Naive thymus-derived CD4-positive, alpha-beta T cell (primary cell): ENCODE measurements around the gene RAB26. TPM values are rescaled to one million over a fixed set of nuclear protein-coding genes. Genes with fewer than 3 reads are reported as not detected.
A peak's percentile ranks its signal among the peaks of the same experiment; 100 is the strongest.
"Not testable (repeated sequence)": the region's sequence is repeated elsewhere in the genome, so short reads cannot be mapped to it uniquely, and the experiment has no call there.

Experiments used
- ATAC-seq: fragments of 150-1000 bp; cut with Tn5 transposase; 2 replicates; pipeline ENCODE4 v1.10.0; 2021; ENCODE audit warnings: mild to moderate bottlenecking, moderate library complexity
- CTCF ChIA-PET: fragments of 350-600 bp; sonication (Branson Sonifier 250); formaldehyde crosslinking; loops from one replicate; lab custom pipeline; 2021; ENCODE audit warnings: antibody characterized with exemption; lab: Charles Lee
- POLR2A ChIA-PET: fragments of 350-600 bp; sonication (Branson Sonifier 250); formaldehyde crosslinking; loops from one replicate; lab custom pipeline; 2021; ENCODE audit warnings: antibody characterized with exemption, inconsistent platforms; lab: Charles Lee
- DNase-seq, 9 donors: peaks; one replicate each; pipeline versions ENCODE4 v3.0.0 to v3.0.0-alpha.2; 2020 to 2022; ENCODE audit warnings: mixed read lengths in 1 of 9
- H3K27ac ChIP-seq: one replicate; pipeline ENCODE4 v1.7.0; 2013; ENCODE audit warnings: mild to moderate bottlenecking, low read depth, low read length, moderate library complexity
- H3K27me3 ChIP-seq, 2 donors: one replicate each; pipeline ENCODE4 v1.7.0; 2013; ENCODE audit warnings: low read length in 2 of 2, mild to moderate bottlenecking in 2 of 2, moderate library complexity in 2 of 2; ENCODE audit not compliant: control insufficient read depth in 2 of 2, insufficient read depth in 2 of 2
- H3K36me3 ChIP-seq, 3 experiments: 1 replicate in 2 of 3; 2 replicates in 1 of 3; pipeline ENCODE4 v1.7.0; 2013; ENCODE audit warnings: low read length in 3 of 3, mild to moderate bottlenecking in 3 of 3, moderate library complexity in 1 of 3; ENCODE audit not compliant: insufficient read depth in 3 of 3, control insufficient read depth in 2 of 3
- H3K4me1 ChIP-seq, 2 donors: one replicate each; pipeline ENCODE4 v1.7.0; 2013; ENCODE audit warnings: low read length in 2 of 2, mild to moderate bottlenecking in 2 of 2, moderate library complexity in 1 of 2; ENCODE audit not compliant: control insufficient read depth in 2 of 2, insufficient read depth in 2 of 2
- H3K4me3 ChIP-seq: 2 replicates; pipeline ENCODE4 v1.7.0; 2013; ENCODE audit warnings: mild to moderate bottlenecking, low read length
- H3K9me3 ChIP-seq, 3 experiments: 1 replicate in 2 of 3; 2 replicates in 1 of 3; pipeline ENCODE4 v1.7.0; 2013; ENCODE audit warnings: low read length in 3 of 3; ENCODE audit not compliant: control insufficient read depth in 2 of 3
- H3K27ac Mint-ChIP-seq, 9 donors: one replicate each; pipeline ENCODE4 v1.8.0; 2020 to 2022; ENCODE audit warnings: mixed read lengths in 9 of 9, mild to moderate bottlenecking in 8 of 9, moderate library complexity in 5 of 9, inconsistent platforms in 2 of 9
- H3K27me3 Mint-ChIP-seq, 5 donors: one replicate each; pipeline ENCODE4 v1.8.0; 2021 to 2022; ENCODE audit warnings: mixed read lengths in 5 of 5, mild to moderate bottlenecking in 1 of 5
- H3K36me3 Mint-ChIP-seq, 5 donors: one replicate each; pipeline ENCODE4 v1.8.0; 2020 to 2022; ENCODE audit warnings: mixed read lengths in 5 of 5, mild to moderate bottlenecking in 3 of 5, inconsistent platforms in 1 of 5
- H3K4me1 Mint-ChIP-seq, 7 donors: one replicate each; pipeline ENCODE4 v1.8.0; 2020 to 2022; ENCODE audit warnings: mixed read lengths in 7 of 7, mild to moderate bottlenecking in 3 of 7, inconsistent platforms in 1 of 7
- H3K4me3 Mint-ChIP-seq, 10 donors: one replicate each; pipeline ENCODE4 v1.8.0; 2020 to 2022; ENCODE audit warnings: mild to moderate bottlenecking in 10 of 10, mixed read lengths in 10 of 10, moderate library complexity in 6 of 10, inconsistent platforms in 2 of 10
- H3K9me3 Mint-ChIP-seq, 11 donors: one replicate each; pipeline ENCODE4 v1.8.0; 2020 to 2022; ENCODE audit warnings: mixed read lengths in 11 of 11, mild to moderate bottlenecking in 4 of 11, inconsistent platforms in 1 of 11, moderate library complexity in 1 of 11
- intact Hi-C, 2 donors: fragments of 100-400 bp; cut with micrococcal nuclease; formaldehyde crosslinking; loops; one replicate each; pipeline ENCODE4 v1.15.1; 2023
- polyA plus RNA-seq, 2 donors: library from polyadenylated mRNA; unstranded; fragments of 300-500 nt; fragmentation: Illumina TruSeq; gene quantifications; one replicate each; pipeline ENCODE4 v1.2.3, GENCODE V29; 2021
- total RNA-seq, 6 experiments: library from RNA in 5 of 6; stranded (reverse) in 5 of 6; gene quantifications; 1 replicate in 5 of 6; 2 replicates in 1 of 6; pipeline ENCODE4 v1.2.3 and lab custom pipeline; 2021 to 2026

RAB26 gene
- total and polyA plus RNA-seq, 7 experiments from 2014 or later, result 0.29 to 0.86 (median 0.66) TPM; not detected in 4

GRCh38 chr16:2122429-2122828 is 26.0 kb upstream of the RAB26 start:
- intact Hi-C loops, result no loop called here
- Histone ChIP-seq H3K4me1 (no peaks in the 10 kb centered on the region), H3K4me3 (no peak overlapping the region), H3K27me3 (no peaks in the 10 kb centered on the region), H3K27ac (no peak overlapping the region), H3K36me3 (no peaks in the 10 kb centered on the region), H3K9me3 (no peaks in the 10 kb centered on the region)
- Mint-ChIP-seq H3K4me1 (peaks cover 0 to 33% (median 18%) of the 10 kb centered on the region in 7 donors), H3K27me3 (no peaks in the 10 kb centered on the region), H3K4me3 (no peak overlapping the region), H3K9me3 (no peaks in the 10 kb centered on the region), H3K36me3 (no peaks in the 10 kb centered on the region), H3K27ac (peak overlapping the region in 2 of 9 donors; percentile 12 to 28)
- no peak for DNase-seq
- no peak for ATAC-seq
- POLR2A ChIA-PET, result no interaction called here
- CTCF ChIA-PET, result interaction anchor here (0.6 to 1.5 kb wide), 2 partner anchors 18 to 334 kb away, joined by 3 to 12 read pairs; no protein-coding TSS in a partner anchor

GRCh38 chr16:2122934-2123683 is 25.3 kb upstream of the RAB26 start:
- ATAC-seq, CTCF ChIA-PET: not testable (repeated sequence)

GRCh38 chr16:2123706-2124376 is 24.6 kb upstream of the RAB26 start:
- H3K9me3 ChIP-seq, H3K4me3 Mint-ChIP-seq, H3K36me3 ChIP-seq, H3K27me3 ChIP-seq, CTCF ChIA-PET, H3K36me3 Mint-ChIP-seq, H3K4me3 ChIP-seq, ATAC-seq, DNase-seq, H3K4me1 ChIP-seq, H3K27ac Mint-ChIP-seq, intact Hi-C loops, POLR2A ChIA-PET, H3K27me3 Mint-ChIP-seq, H3K9me3 Mint-ChIP-seq, H3K27ac ChIP-seq: not testable (repeated sequence)
- peaks cover 5 to 37% (median 24%) of the 10 kb centered on the region in 7 donors for H3K4me1 Mint-ChIP-seq

More at GRCh38 chr16:2122934-2123683, 25.3 kb upstream of the RAB26 start:
- DNase-seq, H3K27me3 Mint-ChIP-seq, H3K4me3 Mint-ChIP-seq, POLR2A ChIA-PET, H3K36me3 Mint-ChIP-seq, H3K9me3 ChIP-seq, H3K4me3 ChIP-seq, H3K27me3 ChIP-seq, H3K9me3 Mint-ChIP-seq, H3K36me3 ChIP-seq, H3K27ac Mint-ChIP-seq, intact Hi-C loops, H3K27ac ChIP-seq, H3K4me1 ChIP-seq: not testable (repeated sequence)
- peaks cover 2 to 33% (median 18%) of the 10 kb centered on the region in 7 donors for H3K4me1 Mint-ChIP-seq

GRCh38 chr16:2124377-2124693 is 24.1 kb upstream of the RAB26 start:
- H3K4me1 ChIP-seq, intact Hi-C loops, ATAC-seq, CTCF ChIA-PET, H3K27me3 ChIP-seq, H3K36me3 ChIP-seq, H3K4me3 Mint-ChIP-seq, H3K4me3 ChIP-seq, H3K9me3 Mint-ChIP-seq, DNase-seq, H3K27ac ChIP-seq, H3K36me3 Mint-ChIP-seq, H3K27me3 Mint-ChIP-seq, POLR2A ChIA-PET, H3K27ac Mint-ChIP-seq, H3K9me3 ChIP-seq: not testable (repeated sequence)
- H3K4me1 Mint-ChIP-seq, result peaks cover 5 to 37% (median 24%) of the 10 kb centered on the region in 7 donors

GRCh38 chr16:2124694-2125444 is 23.6 kb upstream of the RAB26 start:
- H3K27me3 Mint-ChIP-seq, H3K9me3 ChIP-seq, H3K4me1 ChIP-seq, H3K27ac ChIP-seq, H3K4me3 ChIP-seq, DNase-seq, ATAC-seq, H3K9me3 Mint-ChIP-seq, H3K36me3 Mint-ChIP-seq, H3K27me3 ChIP-seq, POLR2A ChIA-PET, H3K4me3 Mint-ChIP-seq, CTCF ChIA-PET, intact Hi-C loops, H3K27ac Mint-ChIP-seq, H3K36me3 ChIP-seq: not testable (repeated sequence)
- peaks cover 5 to 37% (median 24%) of the 10 kb centered on the region in 7 donors for H3K4me1 Mint-ChIP-seq

GRCh38 chr16:2125609-2126008 is 22.8 kb upstream of the RAB26 start:
- intact Hi-C loops, H3K36me3 Mint-ChIP-seq, POLR2A ChIA-PET, ATAC-seq, H3K27ac ChIP-seq, CTCF ChIA-PET, H3K27me3 ChIP-seq, H3K9me3 Mint-ChIP-seq, H3K27ac Mint-ChIP-seq, DNase-seq, H3K4me3 ChIP-seq, H3K9me3 ChIP-seq, H3K27me3 Mint-ChIP-seq, H3K36me3 ChIP-seq, H3K4me1 ChIP-seq: not testable (repeated sequence)
- Mint-ChIP-seq H3K4me1 (peaks cover 5 to 32% (median 20%) of the 10 kb centered on the region in 7 donors), H3K4me3 (peak overlapping the region in 1 of 10 donors; percentile 16)
